K562 (cell line): ENCODE results near the gene IFI30. TPM values are rescaled to one million over a fixed set of nuclear protein-coding genes. Genes with fewer than 3 reads are reported as not detected.
A peak's percentile ranks its signal among the peaks of the same experiment; 100 is the strongest.

Experiments used
- ATAC-seq: fragments of 200-7000 bp; cut with Tn5 transposase; 3 replicates; pipeline ENCODE4 v1.9.1; 2020; ENCODE audit warnings: moderate library complexity
- BruUV-seq: library from RNA; stranded (reverse); fragments of 400-500 nt; replicated peaks from 2 replicates; lab custom pipeline; 2021; lab: Mats Ljungman, UMichigan
- CTCF ChIA-PET: fragments of 300-600 bp; formaldehyde crosslinking; extraction: SDS; loops from one replicate; lab custom pipeline; 2021; ENCODE audit warnings: low intra/inter-chr PET ratio; lab: Yijun Ruan, JAX
- POLR2A ChIA-PET: fragments of 300-600, 350-650 bp; sonication (Branson Sonifier 250); formaldehyde crosslinking; extraction: SDS; loops from one replicate; lab custom pipeline; 2021; ENCODE audit warnings: antibody characterized with exemption, inconsistent platforms; lab: Yijun Ruan, JAX
- DNase-seq, 4 experiments: peaks; one replicate each; pipeline versions ENCODE4 v3.0.0 to v3.0.0-alpha.2; 2011 to 2018; ENCODE audit warnings: low spot score in 3 of 4, mixed read lengths in 3 of 4; ENCODE audit errors: extremely low read depth in 1 of 4
- FAIRE-seq: peaks from 2 replicates; lab custom pipeline; 2011; peaks lifted over from hg19 to GRCh38; lab: Jason Lieb, UNC
- H2AFZ ChIP-seq: 2 replicates; pipeline ENCODE4 v1.6.0; 2011; ENCODE audit warnings: low read depth, low read length, control low read depth, inconsistent platforms
- H3K27ac ChIP-seq: fragments of 200-600 bp; 3 replicates; pipeline ENCODE4 v1.8.0; 2011; ENCODE audit warnings: low read depth, mild to moderate bottlenecking, control low read depth, inconsistent platforms, low read length, moderate library complexity, mixed read lengths; ENCODE audit errors: extremely low read depth
- H3K27me3 ChIP-seq, 2 experiments: fragments of 300-600 bp in 1 of 2; 2 replicates in 1 of 2; 3 replicates in 1 of 2; pipeline versions ENCODE4 v1.6.0 to v1.8.0; 2011; ENCODE audit warnings: inconsistent platforms in 2 of 2, low read length in 2 of 2, mild to moderate bottlenecking in 1 of 2, mixed read lengths in 1 of 2, moderate library complexity in 1 of 2; ENCODE audit not compliant: control insufficient read depth in 2 of 2, insufficient read depth in 2 of 2
- H3K36me3 ChIP-seq: fragments of 300-600 bp; 3 replicates; pipeline ENCODE4 v1.8.0; 2011; ENCODE audit warnings: mild to moderate bottlenecking, low read length, inconsistent platforms; ENCODE audit not compliant: control insufficient read depth, insufficient read depth
- H3K4me1 ChIP-seq, 2 experiments: fragments of 200-600 bp in 1 of 2; replicated peaks in 1 of 2; 2 replicates in 1 of 2; 3 replicates in 1 of 2; pipeline versions ENCODE4 v1.5.1 to v1.8.0; 2011; ENCODE audit warnings: inconsistent platforms in 2 of 2, low read length in 2 of 2, mild to moderate bottlenecking in 1 of 2, mixed read lengths in 1 of 2, moderate library complexity in 1 of 2; ENCODE audit not compliant: control insufficient read depth in 2 of 2, insufficient read depth in 2 of 2
- H3K4me2 ChIP-seq: 2 replicates; pipeline ENCODE4 v1.6.1; 2011; ENCODE audit warnings: low read length, control low read depth, inconsistent platforms, mixed read lengths; ENCODE audit not compliant: insufficient read depth
- H3K4me3 ChIP-seq: fragments of 200-600 bp; sonication (generic), shearing (Covaris generic); 2 replicates; pipeline ENCODE4 v1.5.1; 2016; ENCODE audit warnings: control low read depth, inconsistent platforms
- H3K79me2 ChIP-seq: fragments of 200-600 bp; 3 replicates; pipeline ENCODE4 v1.8.0; 2011; ENCODE audit warnings: low read length, inconsistent platforms; ENCODE audit not compliant: control insufficient read depth, insufficient read depth
- H3K9ac ChIP-seq, 2 experiments: 2 replicates each; pipeline versions ENCODE4 v1.6.0 to v1.6.1; 2011; ENCODE audit warnings: low read depth in 2 of 2, low read length in 2 of 2, control low read depth in 1 of 2, inconsistent platforms in 1 of 2, mild to moderate bottlenecking in 1 of 2, mixed read lengths in 1 of 2; ENCODE audit not compliant: insufficient read depth in 1 of 2
- H3K9me1 ChIP-seq: one replicate; pipeline ENCODE4 v1.6.0; 2011; ENCODE audit warnings: inconsistent platforms, mild to moderate bottlenecking, low read length, moderate library complexity; ENCODE audit not compliant: control insufficient read depth, insufficient read depth
- H3K9me3 ChIP-seq: replicated peaks from 2 replicates; pipeline ENCODE4 v1.5.1; 2011; ENCODE audit warnings: low read depth, low read length, inconsistent platforms; ENCODE audit not compliant: control insufficient read depth, insufficient read depth
- H4K20me1 ChIP-seq: replicated peaks from 2 replicates; pipeline ENCODE4 v1.6.1; 2011; ENCODE audit warnings: low read length, inconsistent platforms, mixed read lengths; ENCODE audit not compliant: control insufficient read depth, insufficient read depth
- CHD4 ChIP-seq: fragments of 200-600 bp; sonication (generic); IDR thresholded peaks from 3 replicates; pipeline ENCODE4 v1.6.1; 2012; ENCODE audit warnings: low read depth, mild to moderate bottlenecking, mixed read lengths, low read length, inconsistent platforms; ENCODE audit not compliant: insufficient read depth, insufficient replicate concordance, poor library complexity, severe bottlenecking
- NRF1 ChIP-seq, 2 experiments: fragments of 450-650 bp; IDR thresholded peaks in 1 of 2; conservative IDR thresholded peaks in 1 of 2; 2 replicates each; pipeline ENCODE4 v1.6.1; 2014; ENCODE audit warnings: mild to moderate bottlenecking in 2 of 2
- POLR2G ChIP-seq: fragments of 200-400 bp; formaldehyde crosslinking; IDR thresholded peaks from 2 replicates; pipeline ENCODE4 v1.6.1; 2017; ENCODE audit warnings: low read depth, mild to moderate bottlenecking, antibody characterized with exemption, low read length, moderate library complexity
- WGBS: fragments of 100-300 bp; shearing (Covaris generic); methylation state at CpG from one replicate; pipeline ENCODE4 v1.1.6; 2016; ENCODE audit warnings: low coverage, mixed read lengths; ENCODE audit not compliant: insufficient coverage; ENCODE audit errors: missing lambda C conversion rate; 5-methylcytosine and 5-hydroxymethylcytosine counted together
- in situ Hi-C: fragments of 300-500 bp; cut with MboI; formaldehyde crosslinking; loops from 4 replicates; pipeline ENCODE4 v1.15.0; 2018; ENCODE audit warnings: inconsistent platforms, mixed read lengths
- intact Hi-C: fragments of 100-400 bp; cut with micrococcal nuclease; formaldehyde crosslinking; loops from 2 replicates; pipeline ENCODE4 v1.14.2; 2022
- polyA plus RNA-seq, 8 experiments: library from polyadenylated mRNA; depleted of rRNA in 4 of 8; stranded (reverse) in 5 of 8; unstranded in 3 of 8; fragments of >200 nt; fragmentation: Nextera tagmentation in 2 of 8; fragmentation: Illumina TruSeq in 1 of 8; extraction: Ambion mirVana in 2 of 8; extraction: Trizol in 1 of 8; gene quantifications; 2 replicates each; pipeline versions ENCODE4 v1.2.1 to v1.2.3, GENCODE V29; 2011 to 2014; ENCODE audit warnings: inconsistent platforms in 1 of 8, missing spikeins in 1 of 8
- total RNA-seq, 7 experiments: library from RNA; depleted of rRNA in 6 of 7; stranded (reverse); fragments of >200 nt in 6 of 7; fragmentation: Illumina TruSeq in 2 of 7; extraction: Trizol in 2 of 7; gene quantifications; 2 replicates each; pipeline versions ENCODE4 v1.2.1 to v1.2.3, GENCODE V29; 2011 to 2021; ENCODE audit warnings: low replicate concordance in 1 of 7
- TF ChIP-seq, protein P1 (sequence below): fragments of 200-800 bp; sonication (Bioruptor generic); IDR thresholded peaks from 2 replicates; pipeline ENCODE4 v1.6.1; 2016; ENCODE audit warnings: missing genetic modification characterization, missing compliant biosample characterization

Gene IFI30
- total and polyA plus RNA-seq, 9 of the 15 experiments (the other 6 are each of a cell fraction or from before 2014, with no cell fraction given) = 63.7 to 430 (median 109) TPM

- TF ChIP-seq, protein P1, sequence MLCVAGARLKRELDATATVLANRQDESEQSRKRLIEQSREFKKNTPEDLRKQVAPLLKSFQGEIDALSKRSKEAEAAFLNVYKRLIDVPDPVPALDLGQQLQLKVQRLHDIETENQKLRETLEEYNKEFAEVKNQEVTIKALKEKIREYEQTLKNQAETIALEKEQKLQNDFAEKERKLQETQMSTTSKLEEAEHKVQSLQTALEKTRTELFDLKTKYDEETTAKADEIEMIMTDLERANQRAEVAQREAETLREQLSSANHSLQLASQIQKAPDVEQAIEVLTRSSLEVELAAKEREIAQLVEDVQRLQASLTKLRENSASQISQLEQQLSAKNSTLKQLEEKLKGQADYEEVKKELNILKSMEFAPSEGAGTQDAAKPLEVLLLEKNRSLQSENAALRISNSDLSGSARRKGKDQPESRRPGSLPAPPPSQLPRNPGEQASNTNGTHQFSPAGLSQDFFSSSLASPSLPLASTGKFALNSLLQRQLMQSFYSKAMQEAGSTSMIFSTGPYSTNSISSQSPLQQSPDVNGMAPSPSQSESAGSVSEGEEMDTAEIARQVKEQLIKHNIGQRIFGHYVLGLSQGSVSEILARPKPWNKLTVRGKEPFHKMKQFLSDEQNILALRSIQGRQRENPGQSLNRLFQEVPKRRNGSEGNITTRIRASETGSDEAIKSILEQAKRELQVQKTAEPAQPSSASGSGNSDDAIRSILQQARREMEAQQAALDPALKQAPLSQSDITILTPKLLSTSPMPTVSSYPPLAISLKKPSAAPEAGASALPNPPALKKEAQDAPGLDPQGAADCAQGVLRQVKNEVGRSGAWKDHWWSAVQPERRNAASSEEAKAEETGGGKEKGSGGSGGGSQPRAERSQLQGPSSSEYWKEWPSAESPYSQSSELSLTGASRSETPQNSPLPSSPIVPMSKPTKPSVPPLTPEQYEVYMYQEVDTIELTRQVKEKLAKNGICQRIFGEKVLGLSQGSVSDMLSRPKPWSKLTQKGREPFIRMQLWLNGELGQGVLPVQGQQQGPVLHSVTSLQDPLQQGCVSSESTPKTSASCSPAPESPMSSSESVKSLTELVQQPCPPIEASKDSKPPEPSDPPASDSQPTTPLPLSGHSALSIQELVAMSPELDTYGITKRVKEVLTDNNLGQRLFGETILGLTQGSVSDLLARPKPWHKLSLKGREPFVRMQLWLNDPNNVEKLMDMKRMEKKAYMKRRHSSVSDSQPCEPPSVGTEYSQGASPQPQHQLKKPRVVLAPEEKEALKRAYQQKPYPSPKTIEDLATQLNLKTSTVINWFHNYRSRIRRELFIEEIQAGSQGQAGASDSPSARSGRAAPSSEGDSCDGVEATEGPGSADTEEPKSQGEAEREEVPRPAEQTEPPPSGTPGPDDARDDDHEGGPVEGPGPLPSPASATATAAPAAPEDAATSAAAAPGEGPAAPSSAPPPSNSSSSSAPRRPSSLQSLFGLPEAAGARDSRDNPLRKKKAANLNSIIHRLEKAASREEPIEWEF (CRISPR knock-in tag) = no peak
- TF ChIP-seq CHD4 = no peak
These were observed 4.8 kb upstream of the IFI30 start (continued) for GRCh38 chr19:18168673-18169381.

GRCh38 chr19:18170714-18171255 lies 2.8 kb upstream of the IFI30 start:
- H3K9ac ChIP-seq = peak overlapping the region in 1 of 2 experiments; percentile 65; a peak in 1 of 4 replicates
- H2AFZ ChIP-seq = no peak overlapping the region

More at GRCh38 chr19:18170714-18171255, 2.8 kb upstream of the IFI30 start:
- Histone ChIP-seq H3K27ac (no peak overlapping the region), H3K9me3 (no peaks in the 10 kb centered on the region), H3K36me3 (peaks cover 52% of the 10 kb centered on the region; the same call in 2 of the 3 replicates), H4K20me1 (0 out of 2 replicates have a peak, but pooled peaks cover 4% of the 10 kb centered on the region), H3K4me1 (peaks cover 14 to 35% of the 10 kb centered on the region in 2 experiments), H3K4me2 (no peak overlapping the region), H3K4me3 (no peak overlapping the region), H3K27me3 (no peaks in the 10 kb centered on the region), H3K79me2 (peaks cover 15% of the 10 kb centered on the region), H3K9me1 (no peaks in the 10 kb centered on the region)
- POLR2A ChIA-PET = interaction anchor here (0.6 to 1.0 kb wide), 4 partner anchors 15 to 590 kb away, joined by 3 to 4 read pairs (median 4); no protein-coding TSS in a partner anchor
- intact Hi-C loops (no loop called here), in situ Hi-C loops (no loop called here)
- DNase-seq (no peak), ATAC-seq (no peak), FAIRE-seq (no peak)
- TF ChIP-seq POLR2G (0 out of 2 replicates have a peak, but pooled peaks have one; percentile 12), NRF1 (conservative IDR thresholded peaks at IDR 0.05 in 1 of 2, IDR thresholded peaks at IDR 0.05 in 1 of 2) (no peak)
- WGBS = 83% methylated on average over 16 of the region's 16 CpGs
- CTCF ChIA-PET = no interaction called here
- no TSS peak for BruUV-seq
